Activated T-helper 1 cell treated with Interleukin-2 at 50 U/mL for 16 hours (primary cell): Measurements from ENCODE around the gene DBF4B.
"Not testable (repeated sequence)": the region's sequence is repeated elsewhere in the genome, so short reads cannot be mapped to it uniquely, and the experiment has no call there.

ENCODE experiments used
- DNase-seq: peaks from one replicate; pipeline ENCODE4 v3.0.0-alpha.2; 2020; ENCODE audit warnings: low read depth

DBF4B gene

DNA sequence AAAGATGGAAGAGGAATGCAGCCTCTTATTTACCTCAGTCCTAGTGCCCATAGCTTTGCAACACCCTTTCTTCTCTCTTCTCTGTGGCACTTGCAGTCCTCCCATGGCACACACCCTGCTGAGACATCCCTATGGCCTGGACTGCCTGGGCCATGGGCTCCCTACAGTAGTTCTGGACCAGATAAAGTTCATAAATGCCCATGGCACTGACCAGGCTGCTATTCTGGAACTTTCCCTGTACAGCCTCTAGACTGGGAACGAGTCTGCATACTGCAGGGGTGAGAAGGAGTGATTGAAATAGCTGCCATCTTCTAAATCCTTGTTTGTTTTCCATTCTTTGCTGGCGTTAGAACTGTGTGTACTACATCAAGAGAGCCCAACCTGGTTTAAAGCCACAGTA is 25.8 kb downstream of the DBF4B start:
- DNase-seq, result no peak

GRCh38 chr17:44736551-44737240 is 28.2 kb downstream of the DBF4B start:
- DNase-seq, result no peak

DNA sequence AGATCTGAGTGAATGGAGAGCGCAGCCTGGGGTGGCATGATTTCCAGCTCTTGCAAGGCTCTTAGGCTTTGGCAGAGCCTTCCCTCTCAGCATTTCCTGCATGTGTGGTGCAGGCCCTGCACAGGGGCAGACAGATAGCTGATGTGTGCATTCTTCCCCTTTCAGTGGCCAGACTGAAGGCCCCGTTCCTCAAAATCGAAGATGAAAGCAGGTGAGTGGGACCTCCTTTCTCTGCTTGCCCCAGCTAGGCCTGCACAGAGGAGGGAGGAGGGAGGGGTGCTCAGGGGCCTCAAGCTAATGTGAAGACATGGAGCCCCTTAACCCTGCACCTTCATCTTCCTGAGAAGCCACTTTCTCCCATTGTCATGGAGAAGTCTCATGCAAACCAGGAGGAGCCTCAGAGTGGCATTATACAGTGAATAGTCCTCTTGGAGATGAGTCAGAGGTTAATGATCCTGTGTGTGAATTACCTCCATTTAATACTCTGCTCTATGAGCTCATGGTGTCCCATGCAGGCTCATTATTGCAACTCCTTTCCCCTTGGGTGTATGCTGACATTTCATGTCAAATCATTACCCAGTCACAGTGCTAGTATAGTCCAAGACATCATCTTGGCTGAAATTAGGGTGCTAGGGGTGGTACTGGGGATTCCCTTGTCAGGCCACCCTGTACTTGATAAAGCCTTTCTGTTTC is 29.9 kb downstream of the DBF4B start:
- no peak for DNase-seq

- DNase-seq, result no peak
These were observed 32.9 kb downstream of the DBF4B start for GRCh38 chr17:44741316-44741715.

DNA sequence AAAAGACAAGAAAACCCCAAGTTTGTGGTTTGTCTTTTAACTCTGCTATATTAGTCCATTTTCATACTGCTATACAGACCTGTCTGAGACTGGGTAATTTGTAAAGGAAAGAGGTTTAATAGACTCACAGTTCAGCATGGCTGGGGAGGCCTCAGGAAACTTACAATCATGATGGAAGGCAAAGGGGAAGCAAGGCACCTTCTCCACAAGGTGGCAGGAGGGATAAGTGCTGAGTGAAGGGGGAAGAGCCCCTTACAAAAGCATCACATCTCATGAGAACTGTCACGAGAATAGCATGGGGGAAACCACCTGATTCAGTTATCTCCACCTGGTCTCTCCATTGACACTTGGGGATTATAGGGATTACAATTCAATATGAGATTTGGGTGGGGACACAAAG is 36.8 kb downstream of the DBF4B start:
- no peak for DNase-seq

DNA sequence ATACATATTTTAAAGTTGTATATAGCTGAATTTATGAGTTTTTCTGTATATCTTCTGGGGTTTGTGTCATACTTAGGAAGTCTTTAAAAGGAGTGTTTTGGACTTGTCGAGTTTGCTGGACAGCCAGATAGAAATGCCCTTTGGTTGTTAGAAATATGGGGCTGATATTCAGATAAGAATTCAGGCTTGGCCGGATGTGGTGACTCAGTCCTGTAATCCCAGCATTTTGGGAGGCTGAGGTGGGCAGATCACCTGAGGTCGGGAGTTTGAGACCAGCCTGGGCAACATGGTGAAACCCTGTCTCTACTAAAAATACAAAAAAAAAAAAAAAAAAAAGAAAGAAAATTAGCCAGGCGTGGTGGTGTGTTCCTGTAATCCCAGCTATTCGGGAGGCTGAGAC is 37.3 kb downstream of the DBF4B start:
- DNase-seq, result not testable (repeated sequence)

DNA sequence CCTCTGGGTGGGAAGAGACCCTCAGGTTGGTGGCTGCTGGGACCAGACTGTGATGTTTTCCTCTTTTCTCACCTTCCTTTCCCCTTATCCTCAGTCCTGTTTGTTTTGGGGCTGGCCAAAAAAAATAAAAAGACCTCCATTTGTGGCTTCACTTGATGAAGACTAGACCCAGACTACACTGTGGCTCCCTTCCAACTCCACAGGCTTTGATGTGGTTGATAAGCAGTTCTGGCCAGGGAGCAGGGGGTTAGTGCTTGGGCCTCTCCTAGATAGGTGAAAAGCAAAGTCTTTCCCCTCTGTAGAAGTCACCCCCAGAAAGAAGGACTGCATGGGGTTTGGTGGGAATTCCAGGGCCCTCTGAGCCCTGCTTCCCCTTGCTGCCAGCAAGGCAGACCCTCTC is 39.1 kb downstream of the DBF4B start:
- DNase-seq, result no peak

DNA sequence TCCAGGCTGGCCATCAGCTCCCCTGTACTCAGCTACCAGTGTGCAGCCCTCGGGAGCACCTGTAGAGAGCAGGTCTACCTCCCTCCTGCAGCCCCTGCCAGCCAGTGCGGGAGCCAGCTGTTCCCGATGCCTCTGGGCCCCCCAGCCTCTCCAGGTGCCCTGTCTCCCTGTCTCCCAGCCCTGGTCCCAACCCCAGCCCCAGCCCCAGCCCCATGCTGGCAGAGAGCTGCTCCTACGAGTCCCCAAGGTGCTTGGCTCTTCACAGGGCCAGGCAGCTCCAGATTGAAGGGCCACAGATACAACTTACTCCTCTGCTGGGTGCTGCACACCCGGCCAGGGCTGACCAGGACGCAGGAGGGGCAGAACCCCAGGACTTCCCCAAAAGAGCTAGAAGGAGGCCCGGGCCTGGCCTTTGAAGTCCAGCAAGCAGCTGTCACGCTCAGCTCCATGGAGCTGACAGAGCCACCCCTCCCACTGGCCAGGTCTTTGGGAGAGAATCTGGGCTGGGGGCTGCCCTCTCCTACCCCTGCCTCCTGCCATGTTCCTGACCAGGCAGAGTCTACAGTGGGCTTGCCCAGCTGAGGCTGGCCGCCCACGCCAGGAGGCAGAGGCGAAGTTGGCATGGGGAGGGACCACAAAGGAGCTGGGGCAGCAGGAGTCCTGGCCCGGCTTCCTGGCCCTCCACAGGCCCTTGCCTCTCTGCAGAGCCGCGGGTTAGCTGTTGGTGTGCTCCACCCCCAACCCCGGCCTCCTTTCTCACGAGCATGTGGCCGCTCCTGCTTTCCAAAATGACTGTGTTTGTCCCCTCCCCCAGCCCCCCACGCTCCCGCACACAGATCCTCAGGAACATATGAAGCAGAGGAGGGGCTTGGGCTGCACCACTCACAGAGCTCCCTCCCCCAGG is 40.9 kb downstream of the DBF4B start:
- no peak for DNase-seq

DNA sequence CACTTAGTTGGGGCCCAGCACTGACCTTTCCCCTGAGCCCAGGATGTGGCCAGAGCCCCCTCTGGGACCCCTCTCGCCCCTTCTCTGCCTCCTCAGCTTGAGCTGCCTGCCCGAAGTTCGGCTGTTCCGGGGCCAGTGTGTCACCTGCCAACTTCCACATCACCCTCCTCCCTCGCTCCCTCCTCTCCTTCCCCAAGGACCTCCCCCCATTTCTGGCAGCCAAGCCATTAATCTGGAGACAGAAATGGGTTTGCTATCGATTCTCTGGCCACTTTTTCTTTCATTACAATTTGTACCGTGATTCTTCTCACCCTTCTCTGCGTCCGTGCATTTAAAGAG is 41.5 kb downstream of the DBF4B start:
- DNase-seq, result no peak

GRCh38 chr17:44751331-44751730 is 42.9 kb downstream of the DBF4B start:
- DNase-seq, result no peak

DNA sequence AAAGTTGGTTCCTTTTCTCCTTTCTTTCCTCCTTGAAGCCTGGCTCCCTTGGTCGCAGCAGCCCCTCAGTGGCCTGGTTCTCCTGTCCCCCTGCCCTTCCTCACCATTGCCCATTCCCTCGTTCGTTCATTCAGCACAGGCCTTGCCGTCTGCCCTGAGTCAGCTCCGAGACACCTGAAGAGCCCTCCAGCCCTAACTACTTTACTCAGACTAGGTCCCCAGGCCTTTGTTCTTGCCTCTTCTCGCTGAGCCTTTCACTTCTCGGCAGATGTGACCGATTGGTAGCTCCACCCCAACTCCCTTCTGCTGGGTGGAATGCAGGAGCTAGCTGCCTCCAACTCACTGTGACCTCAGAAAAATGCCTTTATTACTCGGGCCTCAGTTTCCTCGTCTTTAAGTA is 43.3 kb downstream of the DBF4B start:
- no peak for DNase-seq

GRCh38 chr17:44752953-44753861 is 44.7 kb downstream of the DBF4B start:
- DNase-seq, result no peak

GRCh38 chr17:44754276-44754675 is 45.8 kb downstream of the DBF4B start:
- DNase-seq, result no peak

GRCh38 chr17:44755180-44755579 is 46.7 kb downstream of the DBF4B start:
- not testable (repeated sequence) for DNase-seq

DNA sequence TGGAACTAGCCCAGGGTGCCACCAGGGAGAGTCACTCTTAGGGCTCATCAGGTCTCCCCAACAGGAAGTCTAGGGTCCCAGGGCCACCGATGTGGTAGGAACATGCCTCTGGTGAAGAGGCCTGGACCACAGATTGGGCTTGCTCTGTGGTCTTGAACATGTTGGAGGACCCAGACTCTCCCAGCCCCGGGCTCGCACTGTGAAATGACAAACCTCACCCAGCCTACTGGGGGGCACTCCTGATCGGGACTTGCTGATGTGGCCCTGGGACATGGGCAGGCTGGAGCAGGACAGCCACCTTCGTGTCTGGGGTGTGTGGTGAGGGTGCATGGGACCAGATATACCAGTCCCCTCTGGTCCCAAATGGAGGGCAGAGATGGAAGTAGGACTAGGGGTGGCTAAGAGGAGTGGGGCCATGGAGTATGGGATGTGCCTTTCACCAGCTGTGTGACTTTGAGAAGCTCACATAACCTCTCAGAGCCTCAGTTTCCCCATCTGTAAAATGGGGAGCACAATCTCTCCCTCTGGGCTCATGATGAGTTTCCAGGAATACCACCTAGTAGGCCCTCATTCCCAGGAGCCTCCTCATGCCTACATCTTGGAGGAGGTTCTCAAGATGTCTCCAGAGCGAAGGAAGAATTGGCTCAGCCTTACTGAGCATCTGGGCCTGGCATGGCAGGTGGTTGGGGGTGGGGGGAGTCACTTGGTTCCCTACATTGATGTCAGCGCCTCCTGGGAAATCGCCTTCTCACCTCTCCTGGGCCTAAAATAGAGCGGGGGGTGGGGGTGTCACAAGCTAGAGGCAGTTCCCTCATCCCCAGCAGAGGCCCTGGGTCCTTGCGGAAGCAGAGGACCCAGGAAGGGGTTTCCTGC is 48.8 kb downstream of the DBF4B start:
- DNase-seq, result no peak

DNA sequence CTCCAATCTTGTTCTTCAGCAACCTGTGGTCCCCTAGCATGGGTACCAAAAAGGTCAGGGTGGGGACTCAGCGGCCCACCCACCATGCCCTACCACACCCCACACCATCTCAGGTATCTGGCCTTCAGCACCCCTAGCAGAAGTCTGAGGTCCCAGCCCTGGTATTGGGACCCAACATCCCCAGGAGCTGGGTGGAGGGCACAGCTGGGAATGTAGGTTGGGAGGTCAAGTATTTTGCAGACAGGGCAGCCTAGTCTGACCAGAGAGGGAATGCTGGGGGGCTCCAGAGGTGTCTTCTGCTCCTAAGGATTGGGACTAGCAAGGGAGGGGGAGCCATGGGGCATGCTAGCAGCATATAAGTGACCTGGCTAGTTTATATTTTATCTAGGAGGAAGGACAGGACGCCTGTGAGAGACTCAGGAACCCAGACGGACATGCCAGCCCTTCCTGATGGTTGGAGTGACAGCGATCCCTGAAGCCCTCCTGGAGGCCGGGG is 49.5 kb downstream of the DBF4B start:
- no peak for DNase-seq

GRCh38 chr17:44758414-44759085 is 50.1 kb downstream of the DBF4B start, which contains the start of gene ADAM11:
ADAM11 (plus strand) TSS chr17:44758988; CDS start chr17:44759200, 212 bp downstream.
- no peak for DNase-seq

- no peak for DNase-seq
These were observed 50.8 kb downstream of the DBF4B start for GRCh38 chr17:44759086-44759915.

DNA sequence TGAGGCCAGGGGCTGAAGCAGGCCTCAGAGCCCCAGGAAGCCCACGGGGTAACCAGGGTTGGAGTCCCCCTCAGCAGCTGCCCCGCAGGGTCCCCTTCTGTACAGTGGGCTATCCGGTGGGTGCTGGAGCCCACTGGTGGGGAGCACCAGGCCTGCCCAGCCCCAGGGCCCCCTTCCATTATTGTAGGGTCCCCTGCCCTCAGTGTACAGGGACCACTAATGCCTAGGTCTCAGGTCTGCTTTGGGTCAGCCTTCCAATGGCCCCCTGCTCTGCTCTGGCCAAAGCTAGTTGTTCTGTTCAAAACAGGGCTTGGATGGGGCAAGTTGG is 51.4 kb downstream of the DBF4B start:
- no peak for DNase-seq
